Stimulated activated naive B cell treated with anti-CD40 and anti-IgM and Interleukin-4, amounts not matched to agents 10 μg/mL and 1 μg/mL and 100 μg/mL, for 72 hours (primary cell): ENCODE measurements around the gene SERTAD2.

Source experiments
- ATAC-seq, 2 donors: fragments of 150-1000 bp; cut with Tn5 transposase; replicated peaks; 2 replicates each; pipeline ENCODE4 v1.10.0; 2021; ENCODE audit warnings: moderate library complexity in 1 of 2
- DNase-seq: peaks from one replicate; pipeline ENCODE4 v3.0.0; 2021
- H3K27ac Mint-ChIP-seq: one replicate; pipeline ENCODE4 v1.8.0; 2022; ENCODE audit warnings: mild to moderate bottlenecking, mixed read lengths
- H3K27me3 Mint-ChIP-seq, 2 donors: one replicate each; pipeline ENCODE4 v1.8.0; 2022; ENCODE audit warnings: mixed read lengths in 2 of 2
- H3K36me3 Mint-ChIP-seq, 2 donors: one replicate each; pipeline ENCODE4 v1.8.0; 2022; ENCODE audit warnings: mixed read lengths in 2 of 2, mild to moderate bottlenecking in 1 of 2
- H3K4me1 Mint-ChIP-seq, 2 donors: one replicate each; pipeline ENCODE4 v1.8.0; 2022; ENCODE audit warnings: mixed read lengths in 2 of 2, mild to moderate bottlenecking in 1 of 2
- H3K4me3 Mint-ChIP-seq, 2 donors: one replicate each; pipeline ENCODE4 v1.8.0; 2022; ENCODE audit warnings: mild to moderate bottlenecking in 2 of 2, mixed read lengths in 2 of 2, moderate library complexity in 1 of 2
- H3K9me3 Mint-ChIP-seq, 2 donors: one replicate each; pipeline ENCODE4 v1.8.0; 2022; ENCODE audit warnings: mixed read lengths in 2 of 2, mild to moderate bottlenecking in 1 of 2

The SERTAD2 gene

GRCh38 chr2:64624862-64625261 lies 28.9 kb downstream of the SERTAD2 start:
- Mint-ChIP-seq H3K9me3 (no peaks in the 10 kb centered on the region), H3K27me3 (no peaks in the 10 kb centered on the region), H3K27ac (no peak overlapping the region), H3K4me3 (no peak overlapping the region), H3K36me3 (no peaks in the 10 kb centered on the region), H3K4me1 (peaks cover 21 to 29% of the 10 kb centered on the region in 2 donors)
- DNase-seq (no peak), ATAC-seq (no peak)

GRCh38 chr2:64624108-64624610 lies 29.6 kb downstream of the SERTAD2 start:
- Mint-ChIP-seq H3K27ac (no peak overlapping the region), H3K27me3 (no peaks in the 10 kb centered on the region), H3K4me1 (peaks cover 21 to 31% of the 10 kb centered on the region in 2 donors), H3K36me3 (no peaks in the 10 kb centered on the region), H3K4me3 (no peak overlapping the region), H3K9me3 (no peaks in the 10 kb centered on the region)
- DNase-seq (no peak), ATAC-seq (no peak)

GRCh38 chr2:64623242-64623850 lies 30.4 kb downstream of the SERTAD2 start:
- no peak for DNase-seq
- Mint-ChIP-seq H3K4me1 (peaks cover 16 to 24% of the 10 kb centered on the region in 2 donors), H3K27ac (no peak overlapping the region), H3K36me3 (no peaks in the 10 kb centered on the region), H3K9me3 (no peaks in the 10 kb centered on the region), H3K4me3 (no peak overlapping the region), H3K27me3 (no peaks in the 10 kb centered on the region)
- ATAC-seq: no peak

- Mint-ChIP-seq H3K36me3 (no peaks in the 10 kb centered on the region), H3K27me3 (no peaks in the 10 kb centered on the region), H3K4me1 (peaks cover 14 to 30% of the 10 kb centered on the region in 2 donors), H3K9me3 (no peaks in the 10 kb centered on the region), H3K27ac (peak overlapping the region; percentile 42), H3K4me3 (no peak overlapping the region)
- no peak for ATAC-seq
- DNase-seq: no peak
These were observed 31.1 kb downstream of the SERTAD2 start for GRCh38 chr2:64622443-64623241.

GRCh38 chr2:64620661-64621060 lies 33.1 kb downstream of the SERTAD2 start:
- DNase-seq (no peak), ATAC-seq (no peak)
- Mint-ChIP-seq H3K4me1 (peaks cover 14 to 23% of the 10 kb centered on the region in 2 donors), H3K27ac (no peak overlapping the region), H3K4me3 (no peak overlapping the region), H3K27me3 (no peaks in the 10 kb centered on the region), H3K36me3 (no peaks in the 10 kb centered on the region), H3K9me3 (no peaks in the 10 kb centered on the region)

GRCh38 chr2:64617631-64618151 lies 36.0 kb downstream of the SERTAD2 start:
- Mint-ChIP-seq H3K4me1 (peaks cover 20 to 26% of the 10 kb centered on the region in 2 donors), H3K27ac (no peak overlapping the region), H3K9me3 (no peaks in the 10 kb centered on the region), H3K27me3 (no peaks in the 10 kb centered on the region), H3K4me3 (no peak overlapping the region), H3K36me3 (no peaks in the 10 kb centered on the region)
- no peak for DNase-seq
- peak in 1 of 2 donors; percentile 19 for ATAC-seq

GRCh38 chr2:64615844-64616536 lies 37.7 kb downstream of the SERTAD2 start:
- Mint-ChIP-seq H3K27ac (no peak overlapping the region), H3K4me1 (peaks cover 20 to 26% of the 10 kb centered on the region in 2 donors), H3K4me3 (no peak overlapping the region), H3K36me3 (no peaks in the 10 kb centered on the region), H3K27me3 (no peaks in the 10 kb centered on the region), H3K9me3 (no peaks in the 10 kb centered on the region)
- ATAC-seq: no peak
- DNase-seq: no peak

- Mint-ChIP-seq H3K36me3 (no peaks in the 10 kb centered on the region), H3K27ac (no peak overlapping the region)
- ATAC-seq: no peak
These were observed 38.4 kb downstream of the SERTAD2 start for GRCh38 chr2:64615192-64615763.

GRCh38 chr2:64613276-64613675 lies 40.4 kb downstream of the SERTAD2 start:
- Mint-ChIP-seq H3K27me3 (no peaks in the 10 kb centered on the region), H3K36me3 (no peaks in the 10 kb centered on the region), H3K9me3 (no peaks in the 10 kb centered on the region), H3K27ac (no peak overlapping the region), H3K4me3 (no peak overlapping the region), H3K4me1 (peaks cover 24 to 33% of the 10 kb centered on the region in 2 donors)
- no peak for DNase-seq
- no peak for ATAC-seq

More at GRCh38 chr2:64615192-64615763, 38.4 kb downstream of the SERTAD2 start:
- peaks cover 22 to 26% of the 10 kb centered on the region in 2 donors for H3K4me1 Mint-ChIP-seq
- H3K27me3 Mint-ChIP-seq: no peaks in the 10 kb centered on the region
- no peak for DNase-seq
- no peak overlapping the region for H3K4me3 Mint-ChIP-seq
- H3K9me3 Mint-ChIP-seq: no peaks in the 10 kb centered on the region

- ATAC-seq: no peak
- H3K9me3 Mint-ChIP-seq: no peaks in the 10 kb centered on the region
- no peaks in the 10 kb centered on the region for H3K36me3 Mint-ChIP-seq
- H3K27me3 Mint-ChIP-seq: no peaks in the 10 kb centered on the region
- peaks cover 30 to 33% of the 10 kb centered on the region in 2 donors for H3K4me1 Mint-ChIP-seq
- no peak overlapping the region for H3K4me3 Mint-ChIP-seq
- no peak for DNase-seq
- no peak overlapping the region for H3K27ac Mint-ChIP-seq
These were observed 41.0 kb downstream of the SERTAD2 start for GRCh38 chr2:64612575-64613195.

GRCh38 chr2:64610316-64610855 lies 43.3 kb downstream of the SERTAD2 start:
- Mint-ChIP-seq H3K27me3 (no peaks in the 10 kb centered on the region), H3K4me1 (peaks cover 34 to 44% of the 10 kb centered on the region in 2 donors), H3K27ac (no peak overlapping the region), H3K9me3 (no peaks in the 10 kb centered on the region), H3K4me3 (peak overlapping the region; percentile 14 to 36), H3K36me3 (no peaks in the 10 kb centered on the region)
- DNase-seq (no peak), ATAC-seq (no peak)

- Mint-ChIP-seq H3K36me3 (no peaks in the 10 kb centered on the region), H3K9me3 (no peaks in the 10 kb centered on the region), H3K4me3 (peak overlapping the region; percentile 87 to 90), H3K27ac (peak overlapping the region; percentile 96), H3K4me1 (peaks cover 34 to 44% of the 10 kb centered on the region in 2 donors), H3K27me3 (no peaks in the 10 kb centered on the region)
- no peak for DNase-seq
- no peak for ATAC-seq
These were observed 43.8 kb downstream of the SERTAD2 start for GRCh38 chr2:64609942-64610281.

- peaks cover 36 to 44% of the 10 kb centered on the region in 2 donors for H3K4me1 Mint-ChIP-seq
- H3K9me3 Mint-ChIP-seq: no peaks in the 10 kb centered on the region
- H3K27me3 Mint-ChIP-seq: no peaks in the 10 kb centered on the region
- H3K36me3 Mint-ChIP-seq: no peaks in the 10 kb centered on the region
- H3K4me3 Mint-ChIP-seq: peak overlapping the region; percentile 87 to 92
- peak overlapping the region; percentile 96 for H3K27ac Mint-ChIP-seq
- ATAC-seq (peak; percentile 32 to 57), DNase-seq (peak; percentile 66)
These were observed 44.3 kb downstream of the SERTAD2 start for GRCh38 chr2:64609227-64609941.
